Neural cell (in vitro differentiated cells): Measurements from ENCODE around the gene GPALPP1.

Experiments used
- EP300 ChIP-seq: fragments of 450-650 bp; conservative IDR thresholded peaks from 2 replicates; pipeline ENCODE4 v1.6.1; 2014; ENCODE audit warnings: antibody characterized with exemption, mild to moderate bottlenecking, moderate library complexity; ENCODE audit not compliant: poor library complexity, severe bottlenecking
- EZH2 ChIP-seq: fragments of 200-600, 300-800 bp; shearing (Covaris generic), sonication (generic); IDR thresholded peaks from 2 replicates; pipeline ENCODE4 v1.6.1; 2014; ENCODE audit warnings: antibody characterized with exemption, low read length, borderline replicate concordance, mild to moderate bottlenecking; ENCODE audit not compliant: insufficient read depth, poor library complexity, severe bottlenecking
- MXI1 ChIP-seq: fragments of 450-650 bp; conservative IDR thresholded peaks from 2 replicates; pipeline ENCODE4 v1.6.1; 2014; ENCODE audit warnings: antibody characterized with exemption, mild to moderate bottlenecking; ENCODE audit not compliant: poor library complexity, severe bottlenecking
- POLR2AphosphoS5 ChIP-seq: IDR thresholded peaks from 2 replicates; pipeline ENCODE4 v1.6.1; 2012
- TF ChIP-seq, protein P1 (sequence below): fragments of 450-650 bp; IDR thresholded peaks from 2 replicates; pipeline ENCODE4 v1.5.1; 2014; ENCODE audit warnings: antibody characterized with exemption, mild to moderate bottlenecking, moderate library complexity; ENCODE audit not compliant: poor library complexity, severe bottlenecking

DNA sequence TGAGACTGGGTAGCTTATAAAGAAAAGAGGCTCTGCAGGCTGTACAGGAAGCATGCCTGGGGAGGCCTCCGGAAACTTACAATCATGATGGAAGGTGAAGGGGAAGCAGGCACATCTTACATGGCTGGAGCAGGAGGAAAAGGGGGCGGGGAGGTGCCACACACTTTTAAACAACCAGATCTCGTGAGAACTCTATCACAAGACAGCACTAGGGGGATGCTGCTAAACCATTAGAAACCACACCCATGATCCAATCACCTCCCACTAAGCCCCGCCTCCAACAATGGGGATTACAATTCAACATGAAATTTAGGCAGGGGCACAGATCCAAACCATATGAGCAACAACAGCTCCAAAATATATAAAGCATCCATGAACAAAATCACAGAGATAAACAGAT, 84.5 kb downstream of the GPALPP1 start:
- TF ChIP-seq, protein P1, sequence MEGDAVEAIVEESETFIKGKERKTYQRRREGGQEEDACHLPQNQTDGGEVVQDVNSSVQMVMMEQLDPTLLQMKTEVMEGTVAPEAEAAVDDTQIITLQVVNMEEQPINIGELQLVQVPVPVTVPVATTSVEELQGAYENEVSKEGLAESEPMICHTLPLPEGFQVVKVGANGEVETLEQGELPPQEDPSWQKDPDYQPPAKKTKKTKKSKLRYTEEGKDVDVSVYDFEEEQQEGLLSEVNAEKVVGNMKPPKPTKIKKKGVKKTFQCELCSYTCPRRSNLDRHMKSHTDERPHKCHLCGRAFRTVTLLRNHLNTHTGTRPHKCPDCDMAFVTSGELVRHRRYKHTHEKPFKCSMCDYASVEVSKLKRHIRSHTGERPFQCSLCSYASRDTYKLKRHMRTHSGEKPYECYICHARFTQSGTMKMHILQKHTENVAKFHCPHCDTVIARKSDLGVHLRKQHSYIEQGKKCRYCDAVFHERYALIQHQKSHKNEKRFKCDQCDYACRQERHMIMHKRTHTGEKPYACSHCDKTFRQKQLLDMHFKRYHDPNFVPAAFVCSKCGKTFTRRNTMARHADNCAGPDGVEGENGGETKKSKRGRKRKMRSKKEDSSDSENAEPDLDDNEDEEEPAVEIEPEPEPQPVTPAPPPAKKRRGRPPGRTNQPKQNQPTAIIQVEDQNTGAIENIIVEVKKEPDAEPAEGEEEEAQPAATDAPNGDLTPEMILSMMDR, result no peak
- TF ChIP-seq EZH2 (no peak), MXI1 (no peak), POLR2AphosphoS5 (no peak), EP300 (no peak)
